Activated naive CD8-positive, alpha-beta T cell treated with anti-CD3 and anti-CD28 coated beads, Interleukin-2, amount 50 U/mL, for 24 hours (primary cell): ENCODE results near the gene IFNA7.
"Not testable (repeated sequence)": the region's sequence is repeated elsewhere in the genome, so short reads cannot be mapped to it uniquely, and the experiment has no call there.

Source experiments
- ATAC-seq: fragments of 150-1000 bp; cut with Tn5 transposase; one replicate; pipeline ENCODE4 v1.10.0; 2021
- DNase-seq: peaks from one replicate; pipeline ENCODE4 v3.0.0; 2021
- H3K27ac Mint-ChIP-seq: one replicate; pipeline ENCODE4 v1.8.0; 2021; ENCODE audit warnings: mild to moderate bottlenecking, mixed read lengths
- H3K27me3 Mint-ChIP-seq: one replicate; pipeline ENCODE4 v1.8.0; 2021; ENCODE audit warnings: mixed read lengths
- H3K36me3 Mint-ChIP-seq: one replicate; pipeline ENCODE4 v1.8.0; 2021; ENCODE audit warnings: low read depth, mixed read lengths
- H3K4me1 Mint-ChIP-seq: one replicate; pipeline ENCODE4 v1.8.0; 2021; ENCODE audit warnings: mixed read lengths
- H3K4me3 Mint-ChIP-seq: one replicate; pipeline ENCODE4 v1.8.0; 2021; ENCODE audit warnings: mild to moderate bottlenecking, moderate library complexity, mixed read lengths
- H3K9me3 Mint-ChIP-seq: one replicate; pipeline ENCODE4 v1.8.0; 2021; ENCODE audit warnings: mixed read lengths

IFNA7 gene

GRCh38 chr9:21210311-21210710 lies 8.3 kb upstream of the IFNA7 start:
- no peak overlapping the region for H3K4me3 Mint-ChIP-seq

GRCh38 chr9:21207043-21207442 lies 5.0 kb upstream of the IFNA7 start, which contains the start of gene IFNA10:
TSS of gene IFNA10 (minus strand) at chr9:21207143. CDS start at chr9:21207097, 46 bp downstream.
- not testable (repeated sequence) for H3K36me3 Mint-ChIP-seq, H3K27ac Mint-ChIP-seq, ATAC-seq, H3K9me3 Mint-ChIP-seq, DNase-seq, H3K4me1 Mint-ChIP-seq, H3K4me3 Mint-ChIP-seq
- peaks cover 12% of the 10 kb centered on the region for H3K27me3 Mint-ChIP-seq

More at GRCh38 chr9:21210311-21210710, 8.3 kb upstream of the IFNA7 start:
- Mint-ChIP-seq H3K36me3 (no peaks in the 10 kb centered on the region), H3K4me1 (peaks cover 6% of the 10 kb centered on the region), H3K9me3 (no peaks in the 10 kb centered on the region), H3K27me3 (peaks cover 6% of the 10 kb centered on the region), H3K27ac (no peak overlapping the region)
- DNase-seq (no peak), ATAC-seq (no peak)

- Mint-ChIP-seq H3K4me1 (peaks cover 13% of the 10 kb centered on the region), H3K27me3 (peaks cover 13% of the 10 kb centered on the region), H3K27ac (no peak overlapping the region), H3K9me3 (no peaks in the 10 kb centered on the region), H3K4me3 (no peak overlapping the region), H3K36me3 (no peaks in the 10 kb centered on the region)
- ATAC-seq = no peak
- DNase-seq = no peak
These were observed 3.2 kb upstream of the IFNA7 start for GRCh38 chr9:21205204-21205603.

- peak; percentile 24 for DNase-seq
- peak overlapping the region; percentile 39 for H3K4me3 Mint-ChIP-seq
- not testable (repeated sequence) for H3K27me3 Mint-ChIP-seq, H3K4me1 Mint-ChIP-seq, H3K9me3 Mint-ChIP-seq, H3K36me3 Mint-ChIP-seq, H3K27ac Mint-ChIP-seq
- ATAC-seq = peak; percentile 76
These were observed 6.9 kb downstream of the IFNA7 start for GRCh38 chr9:21194867-21195776.

- not testable (repeated sequence) for DNase-seq, H3K4me1 Mint-ChIP-seq, H3K27ac Mint-ChIP-seq, H3K4me3 Mint-ChIP-seq, H3K27me3 Mint-ChIP-seq, ATAC-seq, H3K9me3 Mint-ChIP-seq, H3K36me3 Mint-ChIP-seq
These were observed 14.5 kb downstream of the IFNA7 start, which contains the start of gene IFNA4 for GRCh38 chr9:21187487-21187886. TSS of gene IFNA4 (minus strand) at chr9:21187587. CDS start at chr9:21187531, 56 bp downstream.

GRCh38 chr9:21182810-21183736 lies 18.9 kb downstream of the IFNA7 start:
- DNase-seq = peak; percentile 8
- H3K27me3 Mint-ChIP-seq, H3K9me3 Mint-ChIP-seq, H3K27ac Mint-ChIP-seq, H3K36me3 Mint-ChIP-seq, H3K4me3 Mint-ChIP-seq, H3K4me1 Mint-ChIP-seq: not testable (repeated sequence)
- peak; percentile 66 for ATAC-seq

GRCh38 chr9:21174671-21175070 lies 27.3 kb downstream of the IFNA7 start:
- Mint-ChIP-seq H3K4me1 (no peaks in the 10 kb centered on the region), H3K4me3 (no peak overlapping the region), H3K9me3 (no peaks in the 10 kb centered on the region), H3K36me3 (no peaks in the 10 kb centered on the region), H3K27ac (no peak overlapping the region), H3K27me3 (peaks cover 2% of the 10 kb centered on the region)
- no peak for DNase-seq
- no peak for ATAC-seq

- DNase-seq (no peak), ATAC-seq (no peak)
- H3K9me3 Mint-ChIP-seq = no peaks in the 10 kb centered on the region
- H3K36me3 Mint-ChIP-seq = no peaks in the 10 kb centered on the region
- no peak overlapping the region for H3K27ac Mint-ChIP-seq
- H3K4me3 Mint-ChIP-seq = no peak overlapping the region
- H3K27me3 Mint-ChIP-seq = peaks cover under 1% of the 10 kb centered on the region
- no peaks in the 10 kb centered on the region for H3K4me1 Mint-ChIP-seq
These were observed 29.8 kb downstream of the IFNA7 start for GRCh38 chr9:21172156-21172555.

GRCh38 chr9:21171351-21171750 lies 30.7 kb downstream of the IFNA7 start:
- Mint-ChIP-seq H3K4me3 (no peak overlapping the region), H3K4me1 (no peaks in the 10 kb centered on the region), H3K9me3 (no peaks in the 10 kb centered on the region), H3K27ac (no peak overlapping the region), H3K27me3 (no peaks in the 10 kb centered on the region), H3K36me3 (no peaks in the 10 kb centered on the region)
- ATAC-seq (no peak), DNase-seq (no peak)

GRCh38 chr9:21166560-21166959 lies 35.4 kb downstream of the IFNA7 start, which contains the start of gene IFNA21:
TSS of gene IFNA21 (minus strand) at chr9:21166660. CDS start at chr9:21166612, 48 bp downstream.
- H3K36me3 Mint-ChIP-seq, H3K27me3 Mint-ChIP-seq, H3K27ac Mint-ChIP-seq, H3K9me3 Mint-ChIP-seq, H3K4me3 Mint-ChIP-seq, DNase-seq, H3K4me1 Mint-ChIP-seq, ATAC-seq: not testable (repeated sequence)

GRCh38 chr9:21165516-21165915 lies 36.5 kb downstream of the IFNA7 start:
- ATAC-seq (no peak), DNase-seq (no peak)
- no peaks in the 10 kb centered on the region for H3K9me3 Mint-ChIP-seq
- no peaks in the 10 kb centered on the region for H3K36me3 Mint-ChIP-seq
- H3K27me3 Mint-ChIP-seq = no peaks in the 10 kb centered on the region
- H3K27ac Mint-ChIP-seq = no peak overlapping the region
- H3K4me3 Mint-ChIP-seq = no peak overlapping the region
- peaks cover 16% of the 10 kb centered on the region for H3K4me1 Mint-ChIP-seq

- no peak overlapping the region for H3K4me3 Mint-ChIP-seq
- no peaks in the 10 kb centered on the region for H3K36me3 Mint-ChIP-seq
- ATAC-seq (peak; percentile 78), DNase-seq (peak; percentile 11)
- no peak overlapping the region for H3K27ac Mint-ChIP-seq
- peaks cover 8% of the 10 kb centered on the region for H3K9me3 Mint-ChIP-seq
- H3K4me1 Mint-ChIP-seq = peaks cover 28% of the 10 kb centered on the region
- no peaks in the 10 kb centered on the region for H3K27me3 Mint-ChIP-seq
These were observed 41.8 kb downstream of the IFNA7 start for GRCh38 chr9:21160178-21160577.

GRCh38 chr9:21155501-21155900 lies 46.5 kb downstream of the IFNA7 start:
- Mint-ChIP-seq H3K27me3 (no peaks in the 10 kb centered on the region), H3K27ac (no peak overlapping the region), H3K4me3 (no peak overlapping the region), H3K9me3 (peaks cover 8% of the 10 kb centered on the region), H3K36me3 (no peaks in the 10 kb centered on the region), H3K4me1 (peaks cover 18% of the 10 kb centered on the region)
- DNase-seq (no peak), ATAC-seq (no peak)

- no peak for ATAC-seq
These were observed 47.9 kb downstream of the IFNA7 start for GRCh38 chr9:21154018-21154608.

More at GRCh38 chr9:21154018-21154608, 47.9 kb downstream of the IFNA7 start:
- Mint-ChIP-seq H3K27me3 (peaks cover 5% of the 10 kb centered on the region), H3K9me3 (peaks cover 9% of the 10 kb centered on the region), H3K27ac (no peak overlapping the region), H3K4me3 (no peak overlapping the region), H3K36me3 (no peaks in the 10 kb centered on the region), H3K4me1 (peaks cover 7% of the 10 kb centered on the region)
- no peak for DNase-seq
